Liver (tissue), 9 donors: ENCODE results near the gene PAH. TPM values are rescaled to one million over a fixed set of nuclear protein-coding genes. Genes with fewer than 3 reads are reported as not detected.

ENCODE experiments used
- DNase-seq: peaks from one replicate; pipeline ENCODE4 v3.0.0-alpha.2; 2017; ENCODE audit warnings: low spot score
- H3K27ac ChIP-seq, 2 donors: one replicate each; pipeline ENCODE4 v1.7.0; 2013; ENCODE audit warnings: inconsistent platforms in 2 of 2, low read length in 2 of 2, control low read depth in 1 of 2, low read depth in 1 of 2, mild to moderate bottlenecking in 1 of 2
- H3K27me3 ChIP-seq, 4 donors: one replicate each; pipeline versions ENCODE4 v1.6.1 to v1.7.0; 2013; ENCODE audit warnings: low read length in 3 of 4, inconsistent platforms in 1 of 4, mild to moderate bottlenecking in 1 of 4, moderate library complexity in 1 of 4; ENCODE audit not compliant: control insufficient read depth in 4 of 4, insufficient read depth in 4 of 4
- H3K36me3 ChIP-seq, 4 donors: one replicate each; pipeline versions ENCODE4 v1.6.1 to v1.7.0; 2013; ENCODE audit warnings: low read length in 3 of 4, mild to moderate bottlenecking in 3 of 4, low read depth in 1 of 4, moderate library complexity in 1 of 4; ENCODE audit not compliant: control insufficient read depth in 4 of 4, insufficient read depth in 3 of 4
- H3K4me1 ChIP-seq, 4 donors: one replicate each; pipeline versions ENCODE4 v1.6.1 to v1.7.0; 2013; ENCODE audit warnings: low read length in 3 of 4, mild to moderate bottlenecking in 3 of 4, moderate library complexity in 1 of 4; ENCODE audit not compliant: control insufficient read depth in 4 of 4, insufficient read depth in 4 of 4
- H3K4me3 ChIP-seq, 3 donors: one replicate each; pipeline versions ENCODE4 v1.6.1 to v1.7.0; 2013; ENCODE audit warnings: low read length in 3 of 3, control low read depth in 1 of 3, low read depth in 1 of 3, mild to moderate bottlenecking in 1 of 3
- H3K9ac ChIP-seq, 2 donors: one replicate each; pipeline ENCODE4 v1.7.0; 2013; ENCODE audit warnings: low read length in 2 of 2, mild to moderate bottlenecking in 2 of 2, moderate library complexity in 2 of 2, control low read depth in 1 of 2, low read depth in 1 of 2
- H3K9me3 ChIP-seq, 4 donors: one replicate each; pipeline versions ENCODE4 v1.6.1 to v1.7.0; 2013; ENCODE audit warnings: low read length in 3 of 4; ENCODE audit not compliant: control insufficient read depth in 4 of 4
- ATF3 ChIP-seq: IDR thresholded peaks from 2 replicates; pipeline ENCODE4 v1.6.1; 2016; ENCODE audit warnings: antibody characterized with exemption
- CTCF ChIP-seq: fragments of 150-350 bp; IDR thresholded peaks from 2 replicates; pipeline ENCODE4 v1.5.1; 2017; ENCODE audit warnings: improper control_type of control experiment, low read depth, low read length; ENCODE audit not compliant: missing input control
- EGR1 ChIP-seq, 2 donors: IDR thresholded peaks; 2 replicates each; pipeline ENCODE4 v1.6.1; 2016 to 2018; ENCODE audit warnings: antibody characterized with exemption in 2 of 2, low read depth in 2 of 2
- FOXA1 ChIP-seq: IDR thresholded peaks from 2 replicates; pipeline ENCODE4 v1.6.1; 2016; ENCODE audit warnings: antibody characterized with exemption
- FOXA2 ChIP-seq: IDR thresholded peaks from 2 replicates; pipeline ENCODE4 v1.6.1; 2016; ENCODE audit warnings: antibody characterized with exemption
- HNF4A ChIP-seq, 2 donors: conservative IDR thresholded peaks; 2 replicates each; pipeline ENCODE4 v1.6.1; 2016; ENCODE audit warnings: antibody characterized with exemption in 2 of 2, mild to moderate bottlenecking in 2 of 2
- JUND ChIP-seq, 2 donors: IDR thresholded peaks; 2 replicates each; pipeline ENCODE4 v1.6.1; 2016; ENCODE audit warnings: antibody characterized with exemption in 2 of 2
- MAX ChIP-seq: IDR thresholded peaks from 2 replicates; pipeline ENCODE4 v1.6.1; 2016; ENCODE audit warnings: antibody characterized with exemption
- RXRA ChIP-seq, 2 donors: IDR thresholded peaks; 2 replicates each; pipeline ENCODE4 v1.6.1; 2017 to 2018; ENCODE audit warnings: antibody characterized with exemption in 2 of 2, mild to moderate bottlenecking in 1 of 2
- SP1 ChIP-seq: IDR thresholded peaks from 2 replicates; pipeline ENCODE4 v1.6.1; 2018; ENCODE audit warnings: antibody characterized with exemption, mild to moderate bottlenecking
- WGBS: extraction: QIAGEN DNeasy Blood & Tissue Kit; methylation state at CpG from one replicate; pipeline ENCODE4 v1.1.7; 2013; 5-methylcytosine and 5-hydroxymethylcytosine counted together
- polyA plus RNA-seq, 2 donors: library from polyadenylated mRNA; stranded (reverse) in 1 of 2; unstranded in 1 of 2; fragments of 200-250 nt in 1 of 2; fragments of >200 nt in 1 of 2; fragmentation: Nextera tagmentation in 1 of 2; extraction: Ambion mirVana in 1 of 2; gene quantifications; one replicate each; pipeline versions ENCODE4 v1.2.1 to v1.2.3, GENCODE V29; 2013 to 2015
- total RNA-seq, 2 donors: library from RNA; depleted of rRNA; stranded (reverse); fragments of >200 nt; gene quantifications; one replicate each; pipeline ENCODE4 v1.2.3, GENCODE V29; 2014
- donor health status: healthy.
- donor health status: healthy.
- donor health status: healthy.
- donor health status: healthy.
- donor health status: healthy.

PAH gene
- total and polyA plus RNA-seq, 4 donors: 327 to 696 (median 568) TPM

- Histone ChIP-seq H3K27ac (no peak overlapping the region), H3K9ac (no peak overlapping the region), H3K36me3 (no peaks in the 10 kb centered on the region), H3K9me3 (peaks cover 6 to 20% (median 10%) of the 10 kb centered on the region in 4 donors), H3K4me1 (peaks cover 14 to 38% (median 26%) of the 10 kb centered on the region in 4 donors), H3K4me3 (peak overlapping the region in 1 of 3 donors; percentile 61), H3K27me3 (peaks cover 0 to 45% (median 17%) of the 10 kb centered on the region in 4 donors)
- 7% methylated on average over 15 of the region's 15 CpGs for WGBS
- TF ChIP-seq MAX: no peak
- TF ChIP-seq CTCF: no peak
- no peak for DNase-seq
Measured at GRCh38 chr12:102958830-102959176, 41.8 kb upstream of the PAH start.

GRCh38 chr12:102958073-102958829 is 41.2 kb upstream of the PAH start:
- Histone ChIP-seq H3K4me3 (peak overlapping the region in 2 of 3 donors; percentile 61 to 65), H3K4me1 (peaks cover 14 to 38% (median 26%) of the 10 kb centered on the region in 4 donors), H3K9me3 (peaks cover 1 to 15% (median 5%) of the 10 kb centered on the region in 4 donors), H3K9ac (no peak overlapping the region), H3K27ac (no peak overlapping the region), H3K36me3 (no peaks in the 10 kb centered on the region), H3K27me3 (peaks cover 0 to 43% (median 13%) of the 10 kb centered on the region in 4 donors)
- DNase-seq: no peak
- 3% methylated on average over 83 of the region's 83 CpGs for WGBS
- TF ChIP-seq ATF3 (no peak), FOXA2 (no peak), MAX (no peak), SP1 (no peak), JUND (IDR thresholded peaks at IDR 0.05) (no peak), HNF4A (conservative IDR thresholded peaks at IDR 0.05) (no peak), FOXA1 (no peak), CTCF (no peak), EGR1 (IDR thresholded peaks at IDR 0.05; ENCODE audit: low read depth in 2 of 2) (no peak), RXRA (IDR thresholded peaks at IDR 0.05) (no peak)
